HepG2 (cell line): ENCODE results near the gene RNF126. TPM values are rescaled to one million over a fixed set of nuclear protein-coding genes. Genes with fewer than 3 reads are reported as not detected.

ENCODE experiments used
- ATAC-seq: fragments of 200-7000 bp; cut with Tn5 transposase; 3 replicates; pipeline ENCODE4 v1.9.1; 2020; ENCODE audit warnings: mild to moderate bottlenecking, moderate library complexity
- BruUV-seq: library from RNA; stranded (reverse); fragments of 400-500 nt; replicated peaks from 2 replicates; lab custom pipeline; 2021; lab: Mats Ljungman, UMichigan
- CTCF ChIA-PET: fragments of 300-600 bp; formaldehyde crosslinking; extraction: SDS; loops from one replicate; lab custom pipeline; 2021; ENCODE audit warnings: low total read pairs, inconsistent platforms, low intra/inter-chr PET ratio; lab: Yijun Ruan, JAX
- POLR2A ChIA-PET: fragments of 350-600 bp; sonication (Branson Sonifier 250); formaldehyde crosslinking; loops from one replicate; lab custom pipeline; 2020; ENCODE audit warnings: antibody characterized with exemption, inconsistent platforms; lab: Yijun Ruan, JAX
- DNase-seq: peaks from one replicate; pipeline ENCODE4 v3.0.0-alpha.2; 2015; ENCODE audit warnings: low spot score
- FAIRE-seq: peaks from 3 replicates; lab custom pipeline; 2011; peaks lifted over from hg19 to GRCh38; lab: Jason Lieb, UNC
- H2AFZ ChIP-seq: one replicate; pipeline ENCODE4 v1.6.1; 2011; ENCODE audit warnings: low read length, inconsistent platforms
- H3K27ac ChIP-seq: fragments of 300-600 bp; 3 replicates; pipeline ENCODE4 v1.8.0; 2011; ENCODE audit warnings: mixed run types, mild to moderate bottlenecking, mixed read lengths, low read length, inconsistent platforms; ENCODE audit not compliant: insufficient read depth; ENCODE audit errors: extremely low read length
- H3K27me3 ChIP-seq, 2 experiments: fragments of 200-600 bp in 1 of 2; 2 replicates in 1 of 2; 3 replicates in 1 of 2; pipeline versions ENCODE4 v1.6.0 to v1.8.0; 2011; ENCODE audit warnings: low read length in 2 of 2, mild to moderate bottlenecking in 2 of 2, moderate library complexity in 2 of 2, inconsistent platforms in 1 of 2; ENCODE audit not compliant: insufficient read depth in 2 of 2, control insufficient read depth in 1 of 2
- H3K36me3 ChIP-seq, 2 experiments: fragments of 200-600 bp in 1 of 2; replicated peaks in 1 of 2; 2 replicates in 1 of 2; 3 replicates in 1 of 2; pipeline versions ENCODE4 v1.5.1 to v1.8.0; 2011; ENCODE audit warnings: low read length in 2 of 2, inconsistent platforms in 1 of 2; ENCODE audit not compliant: insufficient read depth in 2 of 2, control insufficient read depth in 1 of 2
- H3K4me1 ChIP-seq: 2 replicates; pipeline ENCODE4 v1.5.1; 2012; ENCODE audit warnings: low read length, inconsistent platforms; ENCODE audit not compliant: insufficient read depth
- H3K4me2 ChIP-seq: 2 replicates; pipeline ENCODE4 v1.6.0; 2011; ENCODE audit warnings: low read depth, low read length, inconsistent platforms
- H3K4me3 ChIP-seq, 3 experiments: fragments of 200-600 bp in 1 of 3; sonication (generic), shearing (Covaris generic) in 1 of 3; replicated peaks in 1 of 3; 2 replicates each; pipeline ENCODE4 v1.5.1; 2011 to 2016; ENCODE audit warnings: low read length in 3 of 3, inconsistent platforms in 2 of 3, low read depth in 2 of 3, mild to moderate bottlenecking in 2 of 3, control low read depth in 1 of 3, mixed read lengths in 1 of 3; ENCODE audit not compliant: insufficient read depth in 1 of 3
- H3K79me2 ChIP-seq: one replicate; pipeline ENCODE4 v1.6.1; 2011; ENCODE audit warnings: low read length, inconsistent platforms; ENCODE audit not compliant: insufficient read depth
- H3K9ac ChIP-seq: 2 replicates; pipeline ENCODE4 v1.6.0; 2011; ENCODE audit warnings: mild to moderate bottlenecking, low read depth, low read length, inconsistent platforms; ENCODE audit not compliant: insufficient read depth
- H3K9me3 ChIP-seq: 2 replicates; pipeline ENCODE4 v1.5.1; 2012; ENCODE audit warnings: mild to moderate bottlenecking, low read length
- H4K20me1 ChIP-seq: 2 replicates; pipeline ENCODE4 v1.6.0; 2011; ENCODE audit warnings: inconsistent platforms, mild to moderate bottlenecking, low read length, moderate library complexity; ENCODE audit not compliant: insufficient read depth
- CERS6 ChIP-seq: sonication (generic); formaldehyde crosslinking; IDR thresholded peaks from 2 replicates; pipeline ENCODE4 v1.5.0; 2020; ENCODE audit warnings: missing genetic modification reagents
- ETV5 ChIP-seq: IDR thresholded peaks from 2 replicates; pipeline ENCODE4 v1.6.1; 2018; ENCODE audit warnings: missing biosample characterization, missing genetic modification reagents, inconsistent platforms, borderline replicate concordance
- ZFP36 ChIP-seq: fragments of 150-350 bp; IDR thresholded peaks from 2 replicates; pipeline ENCODE4 v1.6.1; 2018; ENCODE audit warnings: borderline replicate concordance, low read length, low read depth; ENCODE audit not compliant: partially characterized antibody
- ZMYM3 ChIP-seq: sonication (generic); formaldehyde crosslinking; IDR thresholded peaks from 2 replicates; pipeline ENCODE4 v1.5.1; 2020; ENCODE audit warnings: mild to moderate bottlenecking, missing genetic modification reagents
- ZNF17 ChIP-seq: sonication (generic); formaldehyde crosslinking; IDR thresholded peaks from 2 replicates; pipeline ENCODE4 v1.5.0; 2020; ENCODE audit warnings: mild to moderate bottlenecking, missing genetic modification reagents
- ZNF207 ChIP-seq: fragments of 450-650 bp; IDR thresholded peaks from 2 replicates; pipeline ENCODE4 v1.6.1; 2016; ENCODE audit warnings: antibody characterized with exemption, borderline replicate concordance
- WGBS: methylation state at CpG from one replicate; pipeline ENCODE4 v1.1.6; 2017; ENCODE audit warnings: low lambda C conversion rate; 5-methylcytosine and 5-hydroxymethylcytosine counted together
- in situ Hi-C: cut with HindIII; loops from 2 replicates; pipeline ENCODE4 v1.10.0; 2017; ENCODE audit warnings: low pct_unique_long_range_greater_than_20kb; ENCODE audit not compliant: extremely low pct_ligation_motif_present
- intact Hi-C: fragments of 100-400 bp; cut with micrococcal nuclease; formaldehyde crosslinking; loops from one replicate; pipeline ENCODE4 v1.10.0; 2022; ENCODE audit not compliant: unreplicated experiment
- polyA plus RNA-seq, 8 experiments: library from polyadenylated mRNA; depleted of rRNA in 3 of 8; stranded (reverse) in 7 of 8; unstranded in 1 of 8; fragments of >200 nt; fragmentation: Illumina TruSeq in 4 of 8; extraction: Trizol in 4 of 8; gene quantifications; 2 replicates each; pipeline versions ENCODE4 v1.2.1 to v1.2.3, GENCODE V29; 2011 to 2016; ENCODE audit warnings: low read depth in 4 of 8, missing spikeins in 1 of 8, mixed read lengths in 1 of 8; ENCODE audit not compliant: insufficient read depth in 1 of 8
- total RNA-seq, 5 experiments: library from RNA; depleted of rRNA; stranded (reverse); fragments of >200 nt; fragmentation: Illumina TruSeq; extraction: Trizol; gene quantifications; 2 replicates each; pipeline ENCODE4 v1.2.3, GENCODE V29; 2016; ENCODE audit warnings: low read depth in 1 of 5

Gene RNF126
- total and polyA plus RNA-seq, 2 of the 13 experiments (the other 11 are each of a cell fraction or from before 2014, with no cell fraction given) = 23.2 to 34.0 TPM

- Histone ChIP-seq H3K36me3 (no peaks in the 10 kb centered on the region), H3K9ac (no peak overlapping the region), H3K27ac (no peak overlapping the region), H2AFZ (no peak overlapping the region), H3K79me2 (no peaks in the 10 kb centered on the region), H3K27me3 (peaks cover 0 to 13% of the 10 kb centered on the region in 2 experiments; a peak in 2 of 5 replicates), H3K9me3 (no peaks in the 10 kb centered on the region), H3K4me3 (no peak overlapping the region), H4K20me1 (no peaks in the 10 kb centered on the region), H3K4me1 (peaks cover 16% of the 10 kb centered on the region), H3K4me2 (no peak overlapping the region)
- no TSS peak for BruUV-seq
- CTCF ChIA-PET = no interaction called here
- ATAC-seq = 0 out of 3 replicates have a peak, but pooled peaks have one; percentile 21
- 34% methylated on average over 9 of the region's 11 CpGs for WGBS
- in situ Hi-C loops = no loop called here
- intact Hi-C loops = no loop called here
- TF ChIP-seq ZFP36 (peak; percentile 67), ZNF207 (no peak)
- no peak for FAIRE-seq
- POLR2A ChIA-PET = interaction anchor here (0.5 to 1.6 kb wide), 3 partner anchors 17 to 52 kb away, joined by 3 to 7 read pairs (median 4); no protein-coding TSS in a partner anchor
- no peak for DNase-seq
Measured at GRCh38 chr19:687569-688166, 24.7 kb upstream of the RNF126 start.

GRCh38 chr19:686589-687297 lies 23.7 kb upstream of the RNF126 start:
- no peak overlapping the region for H3K4me2 ChIP-seq
- no peak overlapping the region for H3K9ac ChIP-seq
- H3K4me1 ChIP-seq = peaks cover 16% of the 10 kb centered on the region
- H2AFZ ChIP-seq = no peak overlapping the region
- CTCF ChIA-PET = no interaction called here
- DNase-seq = no peak
- in situ Hi-C loops = no loop called here
- H3K36me3 ChIP-seq = no peaks in the 10 kb centered on the region
- ATAC-seq = no peak
- intact Hi-C loops = no loop called here
- BruUV-seq = no TSS peak
- H3K4me3 ChIP-seq = no peak overlapping the region
- no peak overlapping the region for H3K27ac ChIP-seq
- no peaks in the 10 kb centered on the region for H3K79me2 ChIP-seq
- FAIRE-seq = no peak
- POLR2A ChIA-PET = interaction anchor here (1.6 kb wide), 1 partner anchor 26 kb away, joined by 4 read pairs; no protein-coding TSS in a partner anchor
- WGBS = 3% methylated on average over 3 of the region's 17 CpGs
- TF ChIP-seq ZNF17 (CRISPR knock-in tag) = no peak
- TF ChIP-seq ZMYM3 (CRISPR knock-in tag) = 0 out of 2 replicates have a peak, but pooled peaks have one; percentile 32
- no peak for TF ChIP-seq ETV5 (CRISPR knock-in tag)
- TF ChIP-seq CERS6 (CRISPR knock-in tag) = no peak
- H3K27me3 ChIP-seq = peaks cover 0 to 13% of the 10 kb centered on the region in 2 experiments; a peak in 2 of 5 replicates
- H3K9me3 ChIP-seq = no peaks in the 10 kb centered on the region
- no peaks in the 10 kb centered on the region for H4K20me1 ChIP-seq
